Measurements from ENCODE around the gene GPR18.

The GPR18 gene

DNA sequence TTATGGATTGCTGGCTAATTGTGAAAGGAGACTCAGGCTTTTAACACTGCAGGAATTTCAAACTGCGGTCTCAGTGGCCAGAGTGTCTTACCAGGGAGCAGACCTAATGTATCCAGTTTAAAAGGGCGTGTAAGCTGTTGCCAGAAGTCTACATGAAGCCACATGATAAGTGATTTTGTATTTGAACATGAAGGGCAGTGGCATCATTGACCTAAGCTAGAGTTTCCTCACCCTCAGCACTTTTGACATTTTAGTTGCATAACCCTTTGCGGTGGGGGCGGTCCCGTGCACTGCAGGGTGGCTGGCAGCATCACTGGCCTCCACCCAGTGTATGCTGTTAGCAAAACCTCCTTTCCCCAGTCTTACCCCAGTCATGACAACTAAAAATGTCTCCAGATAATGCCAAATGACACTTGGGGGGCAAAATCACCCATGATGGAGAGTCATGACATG lies 23.7 kb upstream of the GPR18 start:
- no peaks in the 10 kb centered on the region for H3K27me3 ChIP-seq (ENCODE audit: insufficient read depth, low read length, poor library complexity)

DNA sequence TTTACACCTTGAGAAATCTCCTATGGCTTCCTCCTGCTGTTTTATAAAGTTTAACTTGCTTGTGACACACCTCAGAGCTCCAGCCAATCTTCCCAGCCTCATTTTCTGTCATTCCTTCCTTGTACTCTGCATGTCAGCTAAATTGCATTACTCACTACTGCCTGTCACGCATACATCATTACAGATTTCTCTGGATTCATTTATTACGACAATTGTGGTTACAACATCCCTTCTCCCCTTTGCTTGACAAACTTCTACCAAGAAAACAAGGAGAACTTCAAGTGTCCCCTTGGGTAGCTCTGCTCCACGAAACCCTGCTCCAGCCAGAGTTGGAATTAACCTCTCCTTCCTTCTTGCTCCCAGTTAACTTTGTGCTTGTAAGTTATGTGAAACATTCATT lies 22.0 kb upstream of the GPR18 start:
- no peaks in the 10 kb centered on the region for H3K36me3 ChIP-seq (ENCODE audit: control insufficient read depth, insufficient read depth, low read length)
- H2BK15ac ChIP-seq (replicated peaks; ENCODE audit: low read depth) = no peak overlapping the region
- H2AK5ac ChIP-seq (ENCODE audit: low read length) = no peak overlapping the region
- no peak overlapping the region for H3K18ac ChIP-seq (ENCODE audit: low read length)
- no peak overlapping the region for H4K8ac ChIP-seq (ENCODE audit: low read depth, low read length)
- no peak overlapping the region for H4K5ac ChIP-seq (ENCODE audit: low read length)
- no peak overlapping the region for H3K27ac ChIP-seq (ENCODE audit: low read depth, low read length)
- no CpG with 5 or more reads among the region's 3 CpGs for WGBS (ENCODE audit: extremely low coverage, insufficient coverage, low lambda C conversion rate)
- no peak overlapping the region for H2BK120ac ChIP-seq (ENCODE audit: low read depth, low read length)
- no peak overlapping the region for H3K4me3 ChIP-seq (ENCODE audit: low read length)
- no peak overlapping the region for H2BK5ac ChIP-seq (ENCODE audit: low read length)
- H3K56ac ChIP-seq (ENCODE audit: low read length) = no peak overlapping the region
- no peak for DNase-seq
- no peak overlapping the region for H3K4ac ChIP-seq (ENCODE audit: low read depth, low read length)
- peaks cover 3% of the 10 kb centered on the region for H3K79me1 ChIP-seq (ENCODE audit: low read length)
- H3K27me3 ChIP-seq (ENCODE audit: insufficient read depth, low read length, poor library complexity) = no peaks in the 10 kb centered on the region
- H3K79me2 ChIP-seq (ENCODE audit: control insufficient read depth, insufficient read depth, low read length) = no peaks in the 10 kb centered on the region
- H3K4me1 ChIP-seq (ENCODE audit: control insufficient read depth, low read depth, low read length) = no peaks in the 10 kb centered on the region
- no peak overlapping the region for H3K9ac ChIP-seq (ENCODE audit: low read length)
- no peak overlapping the region for H3K4me2 ChIP-seq (ENCODE audit: low read length)
- no peak overlapping the region for H3K23ac ChIP-seq (ENCODE audit: low read length)

More for the DNA sequence above, 23.7 kb upstream of the GPR18 start:
- no peak for DNase-seq
- no peak overlapping the region for H2BK15ac ChIP-seq (replicated peaks; ENCODE audit: low read depth)
- H2BK5ac ChIP-seq (ENCODE audit: low read length) = no peak overlapping the region
- H3K4me1 ChIP-seq (ENCODE audit: control insufficient read depth, low read depth, low read length) = no peaks in the 10 kb centered on the region
- WGBS (ENCODE audit: extremely low coverage, insufficient coverage, low lambda C conversion rate) = no CpG with 5 or more reads among the region's 5 CpGs
- H3K4me2 ChIP-seq (ENCODE audit: low read length) = no peak overlapping the region
- H3K36me3 ChIP-seq (ENCODE audit: control insufficient read depth, insufficient read depth, low read length) = no peaks in the 10 kb centered on the region
- H3K23ac ChIP-seq (ENCODE audit: low read length) = no peak overlapping the region
- no peak overlapping the region for H3K18ac ChIP-seq (ENCODE audit: low read length)
- no peak overlapping the region for H3K56ac ChIP-seq (ENCODE audit: low read length)
- H4K5ac ChIP-seq (ENCODE audit: low read length) = no peak overlapping the region
- peaks cover 6% of the 10 kb centered on the region for H3K79me1 ChIP-seq (ENCODE audit: low read length)
- H2AK5ac ChIP-seq (ENCODE audit: low read length) = no peak overlapping the region
- no peak overlapping the region for H3K9ac ChIP-seq (ENCODE audit: low read length)
- H3K27ac ChIP-seq (ENCODE audit: low read depth, low read length) = no peak overlapping the region
- no peak overlapping the region for H4K8ac ChIP-seq (ENCODE audit: low read depth, low read length)
- H3K4ac ChIP-seq (ENCODE audit: low read depth, low read length) = no peak overlapping the region
- no peak overlapping the region for H2BK120ac ChIP-seq (ENCODE audit: low read depth, low read length)
- no peaks in the 10 kb centered on the region for H3K79me2 ChIP-seq (ENCODE audit: control insufficient read depth, insufficient read depth, low read length)
- H3K4me3 ChIP-seq (ENCODE audit: low read length) = no peak overlapping the region

DNA sequence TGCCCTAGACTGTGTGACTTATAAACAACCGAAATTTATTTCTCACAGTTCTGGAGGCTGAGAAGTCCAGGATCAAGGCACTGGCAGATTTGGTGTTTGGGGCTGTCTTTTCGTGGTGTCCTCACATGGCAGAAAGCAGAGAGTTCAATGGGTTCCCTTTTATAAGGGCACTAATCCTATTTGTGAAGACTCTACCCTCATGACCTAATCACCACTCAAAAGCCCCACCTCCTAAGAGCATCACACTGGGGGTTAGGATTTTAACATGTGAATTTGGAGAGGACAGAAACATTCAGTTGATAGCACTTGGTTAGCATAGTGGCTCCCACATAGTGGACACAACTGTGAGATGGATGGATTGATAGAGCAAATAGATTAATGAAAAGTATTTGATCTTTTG lies 21.5 kb upstream of the GPR18 start:
- WGBS (ENCODE audit: extremely low coverage, insufficient coverage, low lambda C conversion rate) = no CpG with 5 or more reads among the region's 2 CpGs

DNA sequence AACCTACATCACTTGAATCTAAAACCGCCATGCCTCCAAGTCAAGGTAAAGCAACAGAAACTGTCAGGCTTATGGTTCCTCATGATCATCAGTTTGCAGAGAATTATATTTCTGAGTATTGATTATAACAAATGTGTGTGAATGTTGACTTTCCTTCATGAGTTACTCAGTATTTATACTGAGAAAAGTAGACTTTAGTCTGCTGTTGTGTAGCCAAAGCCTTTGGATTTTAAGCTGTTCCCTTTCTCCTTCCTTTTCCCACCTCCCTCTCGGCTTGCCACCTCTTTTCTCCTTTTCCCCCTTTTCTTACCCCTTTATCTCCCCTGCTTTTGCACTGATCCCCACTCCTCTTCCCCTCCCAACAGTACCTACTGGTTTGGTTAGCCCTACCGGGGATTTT lies 20.7 kb upstream of the GPR18 start:
- no CpG with 5 or more reads among the region's 3 CpGs for WGBS (ENCODE audit: extremely low coverage, insufficient coverage, low lambda C conversion rate)

More for the DNA sequence above, 21.5 kb upstream of the GPR18 start:
- peaks cover 3% of the 10 kb centered on the region for H3K79me1 ChIP-seq (ENCODE audit: low read length)
- H3K27ac ChIP-seq (ENCODE audit: low read depth, low read length) = no peak overlapping the region
- H3K56ac ChIP-seq (ENCODE audit: low read length) = no peak overlapping the region
- H3K4me3 ChIP-seq (ENCODE audit: low read length) = no peak overlapping the region
- no peak overlapping the region for H4K8ac ChIP-seq (ENCODE audit: low read depth, low read length)
- H2BK15ac ChIP-seq (replicated peaks; ENCODE audit: low read depth) = no peak overlapping the region
- no peak overlapping the region for H2AK5ac ChIP-seq (ENCODE audit: low read length)
- no peak overlapping the region for H3K4me2 ChIP-seq (ENCODE audit: low read length)
- H2BK5ac ChIP-seq (ENCODE audit: low read length) = no peak overlapping the region
- H3K9ac ChIP-seq (ENCODE audit: low read length) = no peak overlapping the region
- H2BK120ac ChIP-seq (ENCODE audit: low read depth, low read length) = no peak overlapping the region
- no peak for DNase-seq
- no peak overlapping the region for H3K4ac ChIP-seq (ENCODE audit: low read depth, low read length)
- H4K5ac ChIP-seq (ENCODE audit: low read length) = no peak overlapping the region
- H3K27me3 ChIP-seq (ENCODE audit: insufficient read depth, low read length, poor library complexity) = no peaks in the 10 kb centered on the region
- H3K18ac ChIP-seq (ENCODE audit: low read length) = no peak overlapping the region
- no peak overlapping the region for H3K23ac ChIP-seq (ENCODE audit: low read length)
- no peaks in the 10 kb centered on the region for H3K36me3 ChIP-seq (ENCODE audit: control insufficient read depth, insufficient read depth, low read length)
- H3K4me1 ChIP-seq (ENCODE audit: control insufficient read depth, low read depth, low read length) = no peaks in the 10 kb centered on the region
- H3K79me2 ChIP-seq (ENCODE audit: control insufficient read depth, insufficient read depth, low read length) = no peaks in the 10 kb centered on the region

DNA sequence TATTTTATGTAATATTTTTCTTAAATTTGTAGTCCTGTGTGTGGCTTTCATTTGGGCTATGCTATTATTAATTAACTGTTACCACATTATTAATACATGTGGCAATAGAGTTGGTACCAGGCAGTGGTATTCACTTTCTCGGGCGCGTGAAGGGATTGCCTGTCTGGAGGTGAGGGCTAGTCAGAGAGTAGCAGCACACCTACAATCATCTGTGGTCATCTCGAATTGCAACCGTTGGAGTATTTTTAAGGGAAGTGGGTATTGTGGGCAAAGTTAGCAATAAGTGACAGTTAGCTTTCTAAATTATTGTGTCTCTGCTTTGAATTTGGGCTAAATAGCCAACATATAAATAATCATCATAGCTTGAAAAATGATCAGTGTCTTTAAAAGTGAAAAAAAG lies 20.0 kb upstream of the GPR18 start:
- no peak overlapping the region for H2BK120ac ChIP-seq (ENCODE audit: low read depth, low read length)
- H3K36me3 ChIP-seq (ENCODE audit: control insufficient read depth, insufficient read depth, low read length) = no peaks in the 10 kb centered on the region
- no peak overlapping the region for H3K4ac ChIP-seq (ENCODE audit: low read depth, low read length)
- H3K4me1 ChIP-seq (ENCODE audit: control insufficient read depth, low read depth, low read length) = no peaks in the 10 kb centered on the region
- no peak overlapping the region for H3K23ac ChIP-seq (ENCODE audit: low read length)
- H3K4me2 ChIP-seq (ENCODE audit: low read length) = no peak overlapping the region
- H3K27ac ChIP-seq (ENCODE audit: low read depth, low read length) = no peak overlapping the region
- H4K5ac ChIP-seq (ENCODE audit: low read length) = no peak overlapping the region
- H4K8ac ChIP-seq (ENCODE audit: low read depth, low read length) = no peak overlapping the region
- no peaks in the 10 kb centered on the region for H3K27me3 ChIP-seq (ENCODE audit: insufficient read depth, low read length, poor library complexity)
- peaks cover 3% of the 10 kb centered on the region for H3K79me1 ChIP-seq (ENCODE audit: low read length)
- H2BK5ac ChIP-seq (ENCODE audit: low read length) = no peak overlapping the region
- H2AK5ac ChIP-seq (ENCODE audit: low read length) = no peak overlapping the region
- H3K4me3 ChIP-seq (ENCODE audit: low read length) = no peak overlapping the region
- no peak overlapping the region for H3K18ac ChIP-seq (ENCODE audit: low read length)
- DNase-seq = no peak
- no peak overlapping the region for H2BK15ac ChIP-seq (replicated peaks; ENCODE audit: low read depth)
- no peak overlapping the region for H3K56ac ChIP-seq (ENCODE audit: low read length)
- no peak overlapping the region for H3K9ac ChIP-seq (ENCODE audit: low read length)
- WGBS (ENCODE audit: extremely low coverage, insufficient coverage, low lambda C conversion rate) = no CpG with 5 or more reads among the region's 5 CpGs
- no peaks in the 10 kb centered on the region for H3K79me2 ChIP-seq (ENCODE audit: control insufficient read depth, insufficient read depth, low read length)

More for the DNA sequence above, 20.7 kb upstream of the GPR18 start:
- H3K79me2 ChIP-seq (ENCODE audit: control insufficient read depth, insufficient read depth, low read length) = no peaks in the 10 kb centered on the region
- no peak overlapping the region for H3K4me3 ChIP-seq (ENCODE audit: low read length)
- no peak overlapping the region for H2AK5ac ChIP-seq (ENCODE audit: low read length)
- no peak overlapping the region for H2BK120ac ChIP-seq (ENCODE audit: low read depth, low read length)
- H2BK5ac ChIP-seq (ENCODE audit: low read length) = no peak overlapping the region
- H3K79me1 ChIP-seq (ENCODE audit: low read length) = peaks cover 3% of the 10 kb centered on the region
- no peak overlapping the region for H3K4me2 ChIP-seq (ENCODE audit: low read length)
- no peak overlapping the region for H2BK15ac ChIP-seq (replicated peaks; ENCODE audit: low read depth)
- DNase-seq = no peak
- no peaks in the 10 kb centered on the region for H3K36me3 ChIP-seq (ENCODE audit: control insufficient read depth, insufficient read depth, low read length)
- no peak overlapping the region for H4K5ac ChIP-seq (ENCODE audit: low read length)
- no peaks in the 10 kb centered on the region for H3K27me3 ChIP-seq (ENCODE audit: insufficient read depth, low read length, poor library complexity)
- no peak overlapping the region for H3K23ac ChIP-seq (ENCODE audit: low read length)
- no peak overlapping the region for H3K56ac ChIP-seq (ENCODE audit: low read length)
- H3K18ac ChIP-seq (ENCODE audit: low read length) = no peak overlapping the region
- H3K27ac ChIP-seq (ENCODE audit: low read depth, low read length) = no peak overlapping the region
- no peaks in the 10 kb centered on the region for H3K4me1 ChIP-seq (ENCODE audit: control insufficient read depth, low read depth, low read length)
- H4K8ac ChIP-seq (ENCODE audit: low read depth, low read length) = no peak overlapping the region
- H3K9ac ChIP-seq (ENCODE audit: low read length) = no peak overlapping the region
- no peak overlapping the region for H3K4ac ChIP-seq (ENCODE audit: low read depth, low read length)

DNA sequence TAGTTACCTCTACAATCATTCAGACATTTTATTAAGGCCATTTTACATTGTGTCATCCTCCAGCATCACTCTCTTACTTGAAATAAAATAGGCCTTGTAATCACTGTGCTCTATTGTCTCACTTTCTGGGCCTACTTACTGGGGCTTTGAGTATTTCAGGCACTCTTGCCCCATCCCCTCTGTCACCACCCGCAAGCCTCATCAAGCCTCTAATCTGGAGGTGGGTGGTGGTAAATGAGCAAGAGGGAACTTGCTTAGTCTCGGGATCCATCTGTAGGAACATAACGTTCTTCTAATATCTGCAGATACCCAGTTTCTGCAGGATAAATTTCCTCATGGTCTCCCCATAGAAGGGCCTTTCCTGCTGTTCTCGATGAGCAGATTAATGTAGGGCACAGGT lies 19.4 kb upstream of the GPR18 start:
- DNase-seq = no peak
- H3K79me1 ChIP-seq (ENCODE audit: low read length) = peaks cover 3% of the 10 kb centered on the region
- no CpG with 5 or more reads among the region's 4 CpGs for WGBS (ENCODE audit: extremely low coverage, insufficient coverage, low lambda C conversion rate)
- H3K56ac ChIP-seq (ENCODE audit: low read length) = no peak overlapping the region
- no peaks in the 10 kb centered on the region for H3K27me3 ChIP-seq (ENCODE audit: insufficient read depth, low read length, poor library complexity)
- H3K23ac ChIP-seq (ENCODE audit: low read length) = no peak overlapping the region
- no peak overlapping the region for H3K18ac ChIP-seq (ENCODE audit: low read length)
- H3K4me1 ChIP-seq (ENCODE audit: control insufficient read depth, low read depth, low read length) = no peaks in the 10 kb centered on the region
- no peak overlapping the region for H3K9ac ChIP-seq (ENCODE audit: low read length)
- no peaks in the 10 kb centered on the region for H3K79me2 ChIP-seq (ENCODE audit: control insufficient read depth, insufficient read depth, low read length)
- no peak overlapping the region for H2BK120ac ChIP-seq (ENCODE audit: low read depth, low read length)
- H2BK5ac ChIP-seq (ENCODE audit: low read length) = no peak overlapping the region
- H3K4ac ChIP-seq (ENCODE audit: low read depth, low read length) = no peak overlapping the region
- no peak overlapping the region for H4K5ac ChIP-seq (ENCODE audit: low read length)
- no peak overlapping the region for H3K27ac ChIP-seq (ENCODE audit: low read depth, low read length)
- no peaks in the 10 kb centered on the region for H3K36me3 ChIP-seq (ENCODE audit: control insufficient read depth, insufficient read depth, low read length)
- no peak overlapping the region for H2AK5ac ChIP-seq (ENCODE audit: low read length)
- no peak overlapping the region for H3K4me2 ChIP-seq (ENCODE audit: low read length)
- H2BK15ac ChIP-seq (replicated peaks; ENCODE audit: low read depth) = no peak overlapping the region
- no peak overlapping the region for H4K8ac ChIP-seq (ENCODE audit: low read depth, low read length)
- no peak overlapping the region for H3K4me3 ChIP-seq (ENCODE audit: low read length)
